NCI-H345 treated with DMSO at 0.1 percent for 48 hours (cell line): ENCODE results near the gene STRN3.
"Not testable (repeated sequence)": the region's sequence is repeated elsewhere in the genome, so short reads cannot be mapped to it uniquely, and the experiment has no call there.

ENCODE experiments used
- DNase-seq: peaks from one replicate; lab custom pipeline; 2025; ENCODE audit not compliant: unreplicated experiment; lab: John Stamatoyannopoulos, UW

Gene STRN3

GRCh38 chr14:31026077-31026449, at the start of gene STRN3:
TSS of gene STRN3 (minus strand) at chr14:31026379. CDS start at chr14:31026185, 194 bp downstream.
- no peak for DNase-seq

GRCh38 chr14:31075144-31075543, 49.0 kb upstream of the STRN3 start:
- DNase-seq: no peak

DNA sequence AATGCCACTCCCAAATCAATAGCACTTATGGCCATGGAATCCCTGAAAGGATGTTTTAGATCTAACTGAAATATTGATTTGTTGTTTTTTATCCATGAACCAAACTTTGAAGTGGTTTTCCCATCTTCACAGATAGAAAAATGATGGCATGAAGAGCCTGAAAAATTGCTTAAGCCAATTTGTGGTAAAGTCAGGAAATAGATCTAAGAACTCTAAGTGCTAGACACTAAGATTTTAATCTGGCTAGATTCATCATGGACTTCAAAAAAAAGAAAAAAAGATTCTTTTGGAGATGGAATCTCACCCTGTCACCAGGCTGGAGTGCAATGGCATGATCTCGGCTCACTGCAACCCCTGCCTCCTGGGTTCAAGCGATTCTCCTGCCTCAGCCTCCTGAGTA, 45.0 kb upstream of the STRN3 start:
- no peak for DNase-seq

DNA sequence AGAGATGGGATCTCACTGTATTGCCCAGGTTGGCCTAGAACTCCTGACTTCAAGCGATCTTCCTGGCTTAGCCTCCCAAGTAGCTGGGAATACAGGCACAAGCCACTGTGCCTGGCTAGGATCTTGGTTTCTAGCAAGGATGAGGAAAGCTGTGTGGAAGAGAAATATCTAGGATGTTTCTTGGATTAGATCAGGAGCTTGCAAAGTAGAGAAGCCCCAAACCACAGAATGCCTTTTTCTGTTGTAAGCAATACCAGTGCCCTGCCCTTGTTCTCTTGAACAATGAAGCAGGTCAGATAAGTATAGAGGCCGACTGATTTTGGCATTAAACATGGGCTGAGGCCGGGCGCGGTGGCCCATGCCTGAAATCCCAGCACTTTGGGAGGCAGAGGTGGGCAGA, 44.3 kb upstream of the STRN3 start:
- DNase-seq: no peak

GRCh38 chr14:31069343-31069742, 43.2 kb upstream of the STRN3 start:
- DNase-seq: no peak

DNA sequence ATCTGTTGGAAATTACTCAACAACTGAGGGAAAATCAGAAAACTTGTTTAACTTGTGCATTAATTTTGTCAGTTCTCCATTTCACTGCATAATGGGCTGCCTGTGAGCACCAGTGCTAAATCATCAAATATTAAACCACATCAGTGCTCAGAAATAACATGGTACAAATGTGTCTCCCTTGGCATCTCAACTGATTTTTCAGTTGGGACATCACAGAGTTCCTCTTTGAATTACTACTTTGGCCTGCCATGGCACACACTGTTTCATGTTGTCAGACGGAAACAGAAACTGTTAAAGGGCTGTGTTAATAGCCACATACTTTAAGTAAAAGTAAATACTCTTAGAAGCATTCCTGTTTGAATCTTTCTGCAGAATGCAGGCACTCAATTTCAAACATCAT, 42.1 kb upstream of the STRN3 start:
- DNase-seq: no peak

DNA sequence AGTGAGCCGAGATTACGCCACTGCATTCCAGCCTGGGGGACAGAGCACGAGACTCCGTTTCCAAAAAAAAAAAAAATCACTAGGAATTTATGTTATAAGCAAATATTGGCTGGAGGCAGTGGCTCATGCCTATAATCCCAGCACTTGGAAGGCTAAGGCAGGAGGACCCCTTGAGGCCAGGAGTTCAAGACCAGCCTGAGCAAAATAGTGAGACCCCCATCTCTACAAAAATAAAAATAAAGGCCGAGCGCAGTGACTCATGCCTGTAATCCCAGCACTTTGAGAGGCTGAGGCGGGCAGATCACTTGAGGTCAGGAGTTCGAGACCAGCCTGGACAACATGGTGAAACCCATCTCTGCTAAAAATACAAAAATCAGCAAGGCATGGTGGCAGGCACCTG, 36.7 kb upstream of the STRN3 start:
- DNase-seq: not testable (repeated sequence)

DNA sequence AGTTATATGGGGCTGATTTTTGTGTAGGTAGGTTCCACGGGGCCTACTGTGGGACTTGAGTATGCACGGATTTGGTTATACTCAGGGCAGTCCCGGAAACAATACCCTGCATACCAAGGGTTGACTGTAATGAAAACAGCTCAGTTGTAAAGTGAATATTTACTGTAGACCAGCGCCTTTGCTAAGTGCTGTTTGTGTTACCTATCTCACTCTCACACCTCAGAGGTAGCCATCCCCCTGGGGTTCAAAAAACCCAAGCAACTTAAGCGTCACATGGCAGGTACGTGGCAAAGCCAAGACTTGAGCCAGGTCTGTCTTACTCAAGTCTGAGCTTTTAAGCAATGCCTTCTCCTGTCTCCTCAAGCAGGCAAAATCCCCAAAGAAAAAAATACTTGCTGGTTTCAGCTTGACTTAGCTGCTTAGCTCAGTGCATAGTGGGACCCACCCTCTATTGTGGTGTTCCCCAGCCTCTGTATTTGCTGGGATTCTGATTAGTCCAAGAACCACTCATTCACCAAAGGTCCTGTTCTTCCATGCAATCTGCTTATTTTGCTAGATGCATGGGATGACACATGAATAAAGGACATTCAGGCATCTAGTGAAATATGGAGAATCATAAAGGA, 34.2 kb upstream of the STRN3 start:
- DNase-seq: no peak

DNA sequence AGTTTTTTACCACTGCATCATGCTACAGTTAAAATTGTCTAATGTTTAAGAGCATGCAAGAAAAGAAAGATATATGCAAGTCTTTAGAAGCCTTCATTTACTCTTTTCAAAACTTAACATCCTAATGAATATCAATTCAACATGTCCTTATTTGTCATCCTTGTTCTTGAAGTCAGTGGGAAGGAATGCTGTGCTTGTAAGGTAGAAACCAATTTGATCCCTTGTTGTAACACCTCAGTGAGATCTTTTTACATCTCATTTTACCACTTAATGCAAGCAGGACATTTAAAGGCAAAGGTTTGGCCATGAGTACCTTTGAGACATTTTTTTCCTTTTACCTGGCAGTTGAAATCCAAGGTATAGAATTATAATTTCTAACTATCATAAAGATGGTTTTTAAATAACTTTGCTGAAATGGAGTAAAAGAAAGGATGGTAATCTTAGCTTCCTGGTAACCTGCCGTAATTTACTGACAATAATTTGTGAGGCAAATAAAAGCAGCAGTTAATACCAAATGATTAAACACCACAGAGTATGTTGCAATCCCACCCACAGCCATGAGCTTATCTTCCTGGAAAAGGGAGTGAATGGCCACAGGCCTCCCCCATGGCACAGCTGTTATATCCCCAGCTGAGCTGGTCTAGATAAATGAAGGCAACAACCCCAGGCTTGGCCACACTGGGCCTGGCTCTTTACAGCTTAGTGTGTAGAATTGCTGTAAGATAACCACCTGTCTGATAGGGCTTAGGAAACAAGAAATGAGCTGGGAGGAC, 33.2 kb upstream of the STRN3 start:
- no peak for DNase-seq

GRCh38 chr14:31057701-31058364, 31.7 kb upstream of the STRN3 start:
- no peak for DNase-seq

DNA sequence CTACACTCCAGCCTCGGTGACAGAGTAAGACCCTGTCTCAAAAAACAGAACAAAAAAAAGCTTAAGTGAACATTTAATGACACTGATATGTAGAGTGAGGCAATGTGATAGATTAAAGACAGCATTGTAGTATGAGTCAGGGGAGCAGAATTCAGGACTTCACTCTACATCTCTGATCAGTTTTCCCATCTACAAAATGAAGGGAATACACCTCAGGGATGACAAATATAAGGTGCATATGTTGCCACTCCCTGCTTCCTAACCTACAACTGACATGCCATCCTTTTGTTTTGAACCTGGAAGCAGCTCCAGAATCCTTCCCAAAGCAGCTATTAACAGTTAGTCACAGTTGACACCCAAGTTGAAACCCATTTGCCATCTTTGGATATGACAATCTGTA, 30.9 kb upstream of the STRN3 start:
- DNase-seq: no peak

DNA sequence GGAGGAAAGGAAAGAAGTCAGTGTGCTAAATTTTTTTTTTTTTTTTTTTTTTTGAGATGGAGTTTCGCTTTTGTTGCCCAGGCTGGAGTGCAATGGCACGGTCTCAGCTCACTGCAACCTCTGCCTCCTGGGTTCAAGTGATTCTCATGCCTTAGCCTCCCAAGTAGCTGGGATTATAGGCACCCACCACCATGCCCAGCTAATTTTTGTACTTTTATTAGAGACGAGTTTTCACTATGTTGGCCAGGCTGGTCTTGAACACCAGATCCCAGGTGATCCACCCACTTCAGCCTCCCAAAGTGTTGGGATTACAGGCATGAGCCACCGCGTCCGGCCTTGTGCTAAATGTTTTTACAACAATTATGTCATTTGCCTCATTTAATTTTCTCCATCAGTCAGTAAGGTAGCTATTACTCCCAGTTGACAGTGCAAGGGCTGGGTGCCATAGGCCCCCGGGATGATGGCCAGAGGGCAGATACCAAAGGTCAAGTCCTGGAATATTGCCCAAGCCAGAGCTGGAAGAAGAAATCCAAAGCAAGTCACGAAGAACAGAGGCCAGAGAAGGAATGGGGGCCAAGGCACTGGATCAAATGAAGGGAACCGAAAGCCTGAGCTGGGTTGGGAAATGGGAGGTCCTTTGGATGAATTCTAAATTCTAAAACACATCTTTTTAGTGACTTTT, 26.9 kb upstream of the STRN3 start:
- DNase-seq: not testable (repeated sequence)

DNA sequence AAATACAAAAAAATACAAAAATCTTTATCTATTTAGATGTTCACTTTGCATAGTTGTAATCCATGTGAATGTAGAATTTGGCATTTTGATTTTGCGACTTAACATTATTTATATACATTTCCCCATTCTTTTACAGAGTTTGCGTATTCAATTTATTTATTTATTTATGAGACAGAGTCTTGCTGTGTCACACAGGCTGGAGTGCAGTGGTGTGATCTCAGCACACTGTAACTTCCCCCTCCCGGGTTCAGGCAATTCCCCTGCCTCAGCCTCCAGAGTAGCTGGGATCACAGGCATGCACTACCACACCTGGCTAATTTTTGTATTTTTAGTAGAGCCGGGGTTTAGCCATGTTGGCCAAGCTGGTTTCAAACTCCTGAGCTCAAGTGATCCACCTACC, 25.3 kb upstream of the STRN3 start:
- DNase-seq: no peak

DNA sequence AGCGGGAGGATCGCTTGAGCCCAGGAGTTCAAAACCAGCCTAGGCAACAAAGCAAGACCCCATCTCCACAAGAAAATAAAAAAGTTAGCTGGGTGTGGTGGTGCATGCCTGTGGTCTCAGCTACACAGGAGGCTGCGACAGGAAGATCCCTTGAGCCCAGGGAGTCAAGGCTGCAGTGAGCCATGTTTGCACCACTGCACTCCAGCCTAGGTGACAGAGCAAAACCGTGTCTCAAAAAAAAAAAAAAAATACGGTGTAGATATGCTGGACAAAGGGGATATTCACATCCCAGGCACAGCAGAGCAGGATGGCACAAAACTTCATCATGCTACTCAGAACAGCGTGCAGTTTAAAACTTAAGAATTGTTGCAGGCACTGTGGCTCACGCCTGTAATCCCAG, 24.8 kb upstream of the STRN3 start:
- DNase-seq: no peak

DNA sequence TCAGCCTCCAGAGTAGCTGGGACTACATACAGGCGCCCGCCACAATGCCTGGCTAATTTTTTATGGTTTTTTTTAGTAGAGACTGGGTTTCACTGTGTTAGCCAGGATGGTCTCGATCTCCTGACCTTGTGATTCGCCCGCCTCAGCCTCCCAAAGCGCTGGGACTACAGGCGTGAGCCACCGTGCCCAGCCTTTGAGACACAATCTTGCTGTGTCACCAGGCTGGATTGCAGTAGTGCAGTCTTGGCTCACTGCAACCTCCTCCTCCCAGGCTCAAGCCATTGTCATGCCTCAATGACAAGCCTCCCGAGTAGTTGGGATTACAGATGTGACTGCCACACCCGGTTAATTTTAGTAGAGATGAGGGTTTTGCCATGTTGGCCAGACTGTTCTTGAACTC, 21.3 kb upstream of the STRN3 start:
- no peak for DNase-seq

GRCh38 chr14:31045501-31046080, 19.4 kb upstream of the STRN3 start:
- DNase-seq: no peak

DNA sequence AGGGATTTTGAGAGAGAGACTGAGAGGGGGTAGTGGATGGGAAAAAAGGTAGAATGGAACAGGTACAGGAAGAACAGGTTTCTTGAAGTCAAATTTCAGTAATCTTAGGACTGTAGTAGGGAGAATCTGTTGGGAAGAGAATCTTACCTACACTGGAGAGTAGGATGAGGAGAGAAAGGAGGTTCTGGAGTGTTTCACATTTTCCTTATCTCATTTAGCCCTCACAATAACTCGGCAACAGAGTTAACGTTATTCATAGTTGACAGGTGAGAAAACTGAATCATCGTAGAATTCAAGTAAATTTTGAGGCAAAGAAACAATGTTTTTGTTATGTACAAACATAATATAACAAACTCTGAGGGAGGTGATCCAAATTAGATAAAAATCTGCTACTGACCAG, 17.2 kb upstream of the STRN3 start:
- DNase-seq: no peak

- not testable (repeated sequence) for DNase-seq
Observed at GRCh38 chr14:31042893-31043292, 16.7 kb upstream of the STRN3 start.

DNA sequence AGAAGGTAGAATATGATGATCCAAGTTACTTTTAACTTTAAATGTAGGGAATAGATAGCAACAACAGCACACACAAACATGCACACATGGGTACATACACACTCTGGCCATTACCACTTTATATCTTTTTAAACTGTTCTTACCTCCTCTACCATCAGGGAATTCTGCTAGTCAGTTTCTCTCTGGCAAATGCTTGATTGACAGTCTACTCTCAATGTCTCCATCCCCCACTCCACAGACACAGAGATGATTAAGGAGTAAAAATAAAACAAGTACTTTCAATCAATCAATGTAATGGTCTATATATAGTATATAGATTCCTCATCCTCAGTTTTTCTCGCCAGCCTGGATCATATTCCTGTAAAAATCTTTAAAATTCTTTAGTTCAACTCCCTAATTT, 16.1 kb upstream of the STRN3 start:
- DNase-seq: no peak

DNA sequence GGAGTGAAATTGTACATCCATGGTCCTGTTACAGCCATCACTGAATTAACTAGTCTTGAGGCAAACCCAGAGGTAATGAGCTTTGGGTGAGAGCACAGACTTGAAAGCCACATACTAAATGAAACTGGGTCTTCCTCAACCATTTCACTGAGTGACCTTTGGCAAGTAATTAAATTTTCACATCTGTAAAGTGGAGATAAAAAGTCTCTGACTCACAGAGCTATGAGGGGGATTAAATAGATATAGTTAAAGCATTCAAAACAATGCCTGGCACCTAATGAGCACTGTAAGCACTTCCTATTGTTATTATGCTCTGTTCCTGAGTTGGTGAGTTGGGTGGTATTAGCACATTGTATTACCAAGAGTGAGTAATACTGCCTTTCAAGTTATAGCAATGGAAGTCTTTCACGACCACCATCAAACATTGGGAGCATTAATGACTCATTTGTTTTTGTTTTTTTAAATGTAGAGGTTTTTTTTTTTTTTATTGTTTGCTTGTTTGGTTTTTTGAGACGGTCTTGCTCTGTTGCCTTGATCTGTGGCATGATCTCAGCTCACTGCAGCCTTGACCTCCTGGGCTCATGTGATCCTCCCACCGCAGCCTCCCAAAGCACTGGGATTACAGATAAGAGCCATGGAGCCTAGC, 12.5 kb upstream of the STRN3 start:
- no peak for DNase-seq

- DNase-seq: no peak
Observed at GRCh38 chr14:31037709-31038221, 11.6 kb upstream of the STRN3 start.
